Endothelial cell of umbilical vein (primary cell): ENCODE measurements around the gene DNAJB5. TPM values are rescaled to one million over a fixed set of nuclear protein-coding genes. Genes with fewer than 3 reads are reported as not detected.

Experiments
- BruUV-seq: library from RNA; stranded (reverse); fragments of 400-500 nt; replicated peaks from 2 replicates; lab custom pipeline; 2021; lab: Mats Ljungman, UMichigan
- CTCF ChIA-PET: fragments of 300-600, 350-600 bp; sonication (Branson Sonifier 250); formaldehyde crosslinking; loops from one replicate; lab custom pipeline; 2021; ENCODE audit warnings: antibody characterized with exemption, inconsistent platforms; lab: Charles Lee
- POLR2A ChIA-PET: fragments of 300-600, 350-600 bp; sonication (Branson Sonifier 250); formaldehyde crosslinking; loops from one replicate; lab custom pipeline; 2021; ENCODE audit warnings: antibody characterized with exemption, inconsistent platforms; lab: Charles Lee
- DNase-seq: peaks from one replicate; pipeline ENCODE4 v3.0.0-alpha.2; 2011; ENCODE audit warnings: low read depth, low spot score
- FAIRE-seq: peaks from 2 replicates; lab custom pipeline; 2011; peaks lifted over from hg19 to GRCh38; lab: Jason Lieb, UNC
- H2AFZ ChIP-seq: 2 replicates; pipeline ENCODE4 v1.6.0; 2012; ENCODE audit warnings: low read depth, low read length, control low read depth, inconsistent platforms
- H3K27ac ChIP-seq: 2 replicates; pipeline ENCODE4 v1.5.1; 2011; ENCODE audit warnings: low read depth, mild to moderate bottlenecking, control low read depth, low read length, moderate library complexity; ENCODE audit not compliant: insufficient read depth
- H3K27me3 ChIP-seq, 2 experiments: 2 replicates each; pipeline versions ENCODE4 v1.6.0 to v1.6.1; 2011; ENCODE audit warnings: low read length in 2 of 2, mixed read lengths in 1 of 2; ENCODE audit not compliant: control insufficient read depth in 2 of 2, insufficient read depth in 2 of 2
- H3K36me3 ChIP-seq, 2 experiments: 2 replicates in 1 of 2; 3 replicates in 1 of 2; pipeline ENCODE4 v1.5.1; 2011; ENCODE audit warnings: low read length in 2 of 2, mild to moderate bottlenecking in 1 of 2, moderate library complexity in 1 of 2; ENCODE audit not compliant: control insufficient read depth in 2 of 2, insufficient read depth in 2 of 2; ENCODE audit errors: extremely low read depth in 1 of 2
- H3K4me1 ChIP-seq: 3 replicates; pipeline ENCODE4 v1.5.1; 2011; ENCODE audit warnings: mild to moderate bottlenecking, low read length; ENCODE audit not compliant: control insufficient read depth, insufficient read depth; ENCODE audit errors: extremely low read depth
- H3K4me2 ChIP-seq: 2 replicates; pipeline ENCODE4 v1.6.1; 2011; ENCODE audit warnings: low read length, control low read depth, mixed read lengths; ENCODE audit not compliant: insufficient read depth
- H3K4me3 ChIP-seq, 3 experiments: fragments of 200-600 bp in 1 of 3; sonication (generic), shearing (Covaris generic) in 1 of 3; replicated peaks in 1 of 3; 2 replicates each; pipeline ENCODE4 v1.5.1; 2011 to 2016; ENCODE audit warnings: control low read depth in 3 of 3, low read length in 3 of 3, mild to moderate bottlenecking in 2 of 3, inconsistent platforms in 1 of 3, low read depth in 1 of 3, moderate library complexity in 1 of 3; ENCODE audit not compliant: insufficient read depth in 1 of 3
- H3K79me2 ChIP-seq: 2 replicates; pipeline ENCODE4 v1.6.0; 2012; ENCODE audit warnings: low read length, inconsistent platforms; ENCODE audit not compliant: control insufficient read depth, insufficient read depth
- H3K9ac ChIP-seq: replicated peaks from 2 replicates; pipeline ENCODE3; 2011; ENCODE audit warnings: low read length, control low read depth; ENCODE audit not compliant: insufficient read depth; ENCODE audit errors: extremely low read depth
- H3K9me1 ChIP-seq: replicated peaks from 3 replicates; pipeline ENCODE4 v1.6.0; 2011; ENCODE audit warnings: mild to moderate bottlenecking, low read length; ENCODE audit not compliant: control insufficient read depth, insufficient read depth; ENCODE audit errors: extremely low read depth
- H3K9me3 ChIP-seq: replicated peaks from 2 replicates; pipeline ENCODE4 v1.5.1; 2012; ENCODE audit warnings: low read length, inconsistent platforms; ENCODE audit not compliant: control insufficient read depth, insufficient read depth
- H4K20me1 ChIP-seq: replicated peaks from 2 replicates; pipeline ENCODE3; 2011; ENCODE audit warnings: mild to moderate bottlenecking, low read length; ENCODE audit not compliant: control insufficient read depth, insufficient read depth; ENCODE audit errors: extremely low read depth
- CTCF ChIP-seq, 2 donors: IDR thresholded peaks; 1 replicate in 1 of 2; 2 replicates in 1 of 2; pipeline ENCODE4 v1.5.1; 2011; ENCODE audit warnings: low read length in 2 of 2, mild to moderate bottlenecking in 2 of 2, moderate library complexity in 2 of 2, control low read depth in 1 of 2, inconsistent platforms in 1 of 2, low read depth in 1 of 2; ENCODE audit not compliant: insufficient read depth in 1 of 2; ENCODE audit errors: extremely low read depth in 1 of 2
- EZH2 ChIP-seq: IDR thresholded peaks from 2 replicates; pipeline ENCODE4 v1.6.1; 2012; ENCODE audit warnings: borderline replicate concordance, low read depth, mild to moderate bottlenecking, moderate library complexity, low read length, inconsistent platforms; ENCODE audit not compliant: severe bottlenecking
- FOS ChIP-seq: IDR thresholded peaks from 2 replicates; pipeline ENCODE4 v1.6.1; 2011; ENCODE audit warnings: mild to moderate bottlenecking, low read length, moderate library complexity, borderline replicate concordance; ENCODE audit not compliant: insufficient read depth
- GATA2 ChIP-seq: IDR thresholded peaks from 2 replicates; pipeline ENCODE4 v1.7.0; 2011; ENCODE audit warnings: low read depth, mild to moderate bottlenecking, moderate library complexity, mixed read lengths, low read length; ENCODE audit not compliant: insufficient read length, insufficient read depth
- JUN ChIP-seq: IDR thresholded peaks from 2 replicates; pipeline ENCODE4 v1.6.1; 2011; ENCODE audit warnings: borderline replicate concordance, low read depth; ENCODE audit not compliant: insufficient read length, insufficient read depth
- MAX ChIP-seq: IDR thresholded peaks from 2 replicates; pipeline ENCODE4 v1.6.1; 2011; ENCODE audit not compliant: insufficient read depth, insufficient read length
- POLR2A ChIP-seq: IDR thresholded peaks from 2 replicates; pipeline ENCODE4 v1.6.1; 2012; ENCODE audit warnings: low read depth, mild to moderate bottlenecking, control low read depth, low read length
- dilution Hi-C: fragments of 300-500 bp; cut with MboI; formaldehyde crosslinking; loops from one replicate; pipeline ENCODE4 v1.15.0; 2019; ENCODE audit warnings: low sequenced_read_pairs; ENCODE audit not compliant: extremely low pct_ligation_motif_present
- intact Hi-C: fragments of 100-400 bp; cut with micrococcal nuclease; formaldehyde crosslinking; loops from one replicate; pipeline ENCODE4 v1.10.0; 2022
- polyA plus RNA-seq, 4 experiments: library from polyadenylated mRNA; depleted of rRNA in 3 of 4; stranded (reverse) in 3 of 4; unstranded in 1 of 4; fragments of >200 nt; gene quantifications; 2 replicates each; pipeline versions ENCODE4 v1.2.1 to v1.2.3, GENCODE V29; 2011 to 2012; ENCODE audit warnings: missing spikeins in 1 of 4
- total RNA-seq: library from RNA; stranded (reverse); gene quantifications from 2 replicates; pipeline ENCODE4 v1.2.3, GENCODE V29; 2021

Gene DNAJB5
- total and polyA plus RNA-seq, 2 donors (not counting 3 experiments of a cell fraction or from before 2014, with no cell fraction given), result 8.6 to 12.8 TPM

- Histone ChIP-seq H3K36me3 (no peaks in the 10 kb centered on the region), H3K4me2 (no peak overlapping the region), H2AFZ (no peak overlapping the region), H3K9me3 (no peaks in the 10 kb centered on the region), H3K27me3 (peaks cover 9 to 46% of the 10 kb centered on the region in 2 experiments), H3K4me1 (no peaks in the 10 kb centered on the region), H3K27ac (no peak overlapping the region), H3K9me1 (no peaks in the 10 kb centered on the region), H3K9ac (no peak overlapping the region), H4K20me1 (no peaks in the 10 kb centered on the region), H3K4me3 (no peak overlapping the region), H3K79me2 (no peaks in the 10 kb centered on the region)
- no TSS peak for BruUV-seq
- FAIRE-seq (no peak), DNase-seq (no peak)
- intact Hi-C loops (no loop called here), dilution Hi-C loops (no loop called here)
- no peak for TF ChIP-seq FOS
- TF ChIP-seq GATA2, result no peak
- no peak for TF ChIP-seq MAX
- TF ChIP-seq CTCF (IDR thresholded peaks at IDR 0.05; ENCODE audit: extremely low read depth in 1 of 2, insufficient read depth in 1 of 2, low read depth in 1 of 2, low read length in 2 of 2), result no peak
- no peak for TF ChIP-seq POLR2A
- TF ChIP-seq EZH2, result no peak
- TF ChIP-seq JUN, result no peak
- CTCF ChIA-PET, result interaction anchor here (1.0 to 1.2 kb wide), 2 partner anchors 19 to 49 kb away, joined by 4 to 5 read pairs; no protein-coding TSS in a partner anchor
- POLR2A ChIA-PET, result no interaction called here
These were observed 41.1 kb upstream of the DNAJB5 start for GRCh38 chr9:34948451-34948850.
